OCI-LY3 (cell line): ENCODE results near the gene OPCML.

ENCODE experiments used
- CTCF ChIP-seq: fragments of 200-600, 300-600 bp; sonication (generic); IDR thresholded peaks from 2 replicates; pipeline ENCODE4 v1.5.1; 2014; ENCODE audit warnings: antibody characterized with exemption, low read length, low read depth
- EZH2phosphoT487 ChIP-seq: fragments of 200-600 bp; shearing (Covaris generic); IDR thresholded peaks from 2 replicates; pipeline ENCODE4 v1.6.1; 2018; ENCODE audit warnings: antibody characterized with exemption, mixed run types, low read depth

GRCh38 chr11:133467686-133468085, 64.6 kb downstream of the OPCML start:
- TF ChIP-seq CTCF, result no peak
- no peak for TF ChIP-seq EZH2phosphoT487
